ENCODE measurements around the gene ZNF627. TPM values are rescaled to one million over a fixed set of nuclear protein-coding genes. Genes with fewer than 3 reads are reported as not detected.
"Not testable (repeated sequence)": the region's sequence is repeated elsewhere in the genome, so short reads cannot be mapped to it uniquely, and the experiment has no call there.

ZNF627 gene
- polyA plus RNA-seq, 3 donors = 47.8 to 56.1 (median 51.9) TPM

- not testable (repeated sequence) for DNase-seq (ENCODE audit: low read depth in 3 of 3, low spot score in 2 of 3)
Measured at GRCh38 chr19:11573763-11574162, 23.5 kb upstream of the ZNF627 start.

DNA sequence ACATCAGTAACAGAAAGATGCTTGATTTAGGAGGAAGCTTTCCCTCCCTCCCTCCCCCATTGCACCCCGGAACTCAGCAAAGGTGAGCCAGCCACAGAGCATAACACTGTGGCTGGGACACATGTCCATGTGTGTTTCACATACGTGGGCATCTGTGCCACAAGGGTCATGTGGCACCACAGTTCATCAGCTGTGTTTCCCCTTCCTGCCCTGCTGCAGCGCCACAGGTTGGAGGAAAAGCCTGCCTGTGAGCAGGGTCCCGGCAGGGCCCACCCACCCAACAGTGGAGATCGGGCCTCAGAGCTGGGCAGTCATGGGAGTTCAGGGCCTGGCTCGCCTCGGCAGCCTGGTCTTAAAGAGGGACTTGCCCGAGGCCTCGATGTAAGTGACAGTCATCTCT, 22.6 kb upstream of the ZNF627 start:
- DNase-seq (ENCODE audit: low read depth in 3 of 3, low spot score in 2 of 3) = no peak

DNA sequence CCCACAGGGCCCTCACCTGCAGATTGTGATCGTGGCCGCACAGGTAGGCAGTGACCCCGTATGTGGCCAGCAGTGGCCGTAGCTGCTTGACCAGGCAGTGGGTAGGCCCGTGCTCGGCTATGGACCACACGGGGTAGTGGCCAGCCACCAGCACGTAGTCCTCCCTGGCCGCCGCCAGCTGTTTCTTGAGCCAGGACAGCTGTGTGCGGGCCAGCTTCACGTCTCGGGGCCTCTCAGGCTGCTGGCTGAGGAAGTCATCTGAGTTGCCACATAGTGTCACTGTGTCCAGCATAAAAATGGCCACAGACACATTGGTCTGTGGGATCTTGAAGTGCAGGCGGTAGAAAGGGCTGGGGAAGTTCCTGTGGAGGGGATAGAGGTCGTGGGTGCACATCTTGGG, 21.1 kb upstream of the ZNF627 start:
- no peak for DNase-seq (ENCODE audit: low read depth in 3 of 3, low spot score in 2 of 3)

- DNase-seq (ENCODE audit: low read depth in 3 of 3, low spot score in 2 of 3) = no peak
Measured at GRCh38 chr19:11577451-11578257, 19.6 kb upstream of the ZNF627 start, which contains the start of gene ACP5. ACP5 (minus strand) TSS chr19:11577645; CDS start chr19:11577317, 328 bp downstream.

GRCh38 chr19:11578258-11579142, 18.8 kb upstream of the ZNF627 start:
- no peak for DNase-seq (ENCODE audit: low read depth in 3 of 3, low spot score in 2 of 3)

DNA sequence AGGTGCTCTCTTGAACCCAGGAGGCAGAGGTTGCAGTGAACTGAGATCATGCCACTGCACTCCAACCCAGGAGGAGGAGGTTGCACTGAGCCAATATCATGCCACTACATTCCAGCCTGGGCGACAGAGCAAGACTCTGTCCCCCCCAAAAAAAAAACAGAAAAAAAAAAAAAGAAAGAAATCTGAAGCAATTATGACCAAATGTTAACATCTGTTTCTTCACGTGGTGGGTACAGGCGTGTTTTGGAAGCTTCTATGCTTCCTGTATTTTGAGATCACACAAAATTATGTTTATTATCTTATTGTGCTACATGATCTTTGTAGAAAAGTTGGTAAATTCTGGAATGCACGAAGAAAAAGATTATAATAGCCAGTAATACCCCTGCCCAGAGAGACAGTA, 17.2 kb upstream of the ZNF627 start:
- no peak for DNase-seq (ENCODE audit: low read depth in 3 of 3, low spot score in 2 of 3)

GRCh38 chr19:11581740-11582139, 15.5 kb upstream of the ZNF627 start:
- no peak for DNase-seq (ENCODE audit: low read depth in 3 of 3, low spot score in 2 of 3)

DNA sequence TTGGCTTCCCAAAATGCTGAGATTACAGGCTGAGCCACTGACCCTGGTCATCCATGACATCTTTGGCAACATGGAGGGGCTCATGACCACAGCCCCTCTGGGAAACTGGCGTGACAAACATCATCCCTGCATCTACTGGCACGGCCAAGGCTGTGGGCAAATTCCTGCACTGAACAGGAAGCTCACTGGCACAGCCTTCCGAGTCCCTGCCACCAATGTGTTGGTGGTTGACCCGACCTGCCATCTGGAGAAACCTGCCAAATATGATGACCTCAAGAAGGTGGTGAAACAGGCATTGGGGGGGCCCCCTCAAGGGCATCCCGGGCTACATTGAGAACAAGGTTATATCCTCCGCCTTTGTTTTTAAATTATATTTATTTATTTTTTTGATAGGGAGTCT, 11.0 kb upstream of the ZNF627 start:
- no peak for DNase-seq (ENCODE audit: low read depth in 3 of 3, low spot score in 2 of 3)

GRCh38 chr19:11587302-11587974, 9.8 kb upstream of the ZNF627 start:
- no peak for DNase-seq (ENCODE audit: low read depth in 3 of 3, low spot score in 2 of 3)

DNA sequence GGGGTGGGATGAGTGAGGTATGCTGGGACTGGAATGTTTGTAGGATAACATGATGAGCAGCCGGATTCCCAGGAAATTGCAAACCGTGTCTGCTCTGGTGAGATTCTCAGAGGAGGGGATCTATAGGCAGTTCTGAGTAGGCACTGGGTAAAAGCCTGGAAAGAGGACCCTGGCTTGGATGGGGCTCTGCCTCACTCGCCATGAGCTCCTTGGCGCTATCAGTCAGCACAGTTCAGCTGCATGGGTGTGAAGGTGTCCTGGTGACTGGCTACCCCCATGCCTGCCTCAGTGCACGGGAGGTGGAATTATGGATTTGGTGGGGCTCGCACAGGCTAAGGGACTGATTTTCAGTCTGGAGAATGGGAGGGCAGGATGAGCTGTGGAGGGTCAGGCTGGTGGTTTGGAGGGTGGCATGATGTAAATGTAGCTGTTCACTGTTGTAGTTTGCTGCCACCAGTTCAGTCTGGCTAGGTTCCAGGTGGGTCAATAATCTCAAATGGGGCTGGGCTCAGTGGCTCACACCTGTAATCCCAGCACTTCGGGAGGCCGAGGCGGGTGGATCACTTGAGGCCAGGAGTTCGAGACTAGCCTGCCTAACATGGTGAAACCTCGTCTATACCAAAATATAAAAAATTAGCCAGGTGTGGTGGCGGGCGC, 9.2 kb upstream of the ZNF627 start:
- no peak for DNase-seq (ENCODE audit: low read depth in 3 of 3, low spot score in 2 of 3)

- no peak for DNase-seq (ENCODE audit: low read depth in 3 of 3, low spot score in 2 of 3)
Measured at GRCh38 chr19:11594084-11594483, 3.2 kb upstream of the ZNF627 start.

GRCh38 chr19:11596156-11596555, 1.1 kb upstream of the ZNF627 start:
- DNase-seq (ENCODE audit: low read depth in 3 of 3, low spot score in 2 of 3) = no peak

- DNase-seq (ENCODE audit: low read depth in 3 of 3, low spot score in 2 of 3) = no peak
Measured at GRCh38 chr19:11598103-11598483, 810 bp downstream of the ZNF627 start.

- no peak for DNase-seq (ENCODE audit: low read depth in 3 of 3, low spot score in 2 of 3)
Measured at GRCh38 chr19:11598746-11599145, 1.5 kb downstream of the ZNF627 start.

DNA sequence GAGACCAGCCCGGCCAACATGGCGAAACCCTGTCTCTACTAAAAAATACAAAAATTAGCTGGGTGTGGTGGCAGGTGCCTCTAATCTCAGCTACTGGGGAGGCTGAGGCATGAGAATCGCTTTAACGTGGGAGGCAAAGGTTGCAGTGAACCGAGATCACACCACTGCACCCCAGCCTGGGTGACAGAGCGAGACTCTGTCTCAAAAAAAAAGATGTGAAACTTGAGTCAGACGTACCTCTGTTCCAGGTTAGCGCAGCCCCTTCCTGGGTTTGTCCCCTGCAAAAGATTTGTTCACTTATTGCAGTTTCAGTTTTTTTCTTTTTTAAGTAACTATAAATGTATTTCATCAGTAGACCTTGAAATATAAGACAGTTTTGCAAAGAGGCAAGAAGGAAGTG, 2.4 kb downstream of the ZNF627 start:
- DNase-seq (ENCODE audit: low read depth in 3 of 3, low spot score in 2 of 3) = not testable (repeated sequence)

DNA sequence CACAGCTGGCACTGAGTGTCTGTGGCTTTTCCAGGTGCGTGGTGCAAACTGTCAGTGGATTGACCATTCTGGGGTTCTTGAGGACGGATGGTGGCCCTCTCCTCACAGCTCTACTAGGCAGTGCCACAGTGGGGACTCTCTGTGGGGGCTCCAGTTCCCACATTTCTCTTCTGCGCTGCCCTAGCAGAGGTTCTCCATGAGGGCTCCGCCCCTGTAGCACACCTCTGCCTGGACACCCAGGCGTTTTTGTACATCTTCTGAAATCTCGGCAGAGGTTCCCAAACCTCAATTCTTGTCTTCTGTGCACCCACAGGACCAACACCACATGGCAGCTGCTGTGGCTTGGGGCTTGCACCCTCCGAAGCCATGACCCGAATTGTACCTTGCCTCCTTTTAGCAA, 9.2 kb downstream of the ZNF627 start:
- DNase-seq (ENCODE audit: low read depth in 3 of 3, low spot score in 2 of 3) = no peak

GRCh38 chr19:11611730-11612129, 14.4 kb downstream of the ZNF627 start:
- no peak for DNase-seq (ENCODE audit: low read depth in 3 of 3, low spot score in 2 of 3)

- DNase-seq (ENCODE audit: low read depth in 3 of 3, low spot score in 2 of 3) = no peak
Measured at GRCh38 chr19:11612816-11613511, 15.7 kb downstream of the ZNF627 start.

DNA sequence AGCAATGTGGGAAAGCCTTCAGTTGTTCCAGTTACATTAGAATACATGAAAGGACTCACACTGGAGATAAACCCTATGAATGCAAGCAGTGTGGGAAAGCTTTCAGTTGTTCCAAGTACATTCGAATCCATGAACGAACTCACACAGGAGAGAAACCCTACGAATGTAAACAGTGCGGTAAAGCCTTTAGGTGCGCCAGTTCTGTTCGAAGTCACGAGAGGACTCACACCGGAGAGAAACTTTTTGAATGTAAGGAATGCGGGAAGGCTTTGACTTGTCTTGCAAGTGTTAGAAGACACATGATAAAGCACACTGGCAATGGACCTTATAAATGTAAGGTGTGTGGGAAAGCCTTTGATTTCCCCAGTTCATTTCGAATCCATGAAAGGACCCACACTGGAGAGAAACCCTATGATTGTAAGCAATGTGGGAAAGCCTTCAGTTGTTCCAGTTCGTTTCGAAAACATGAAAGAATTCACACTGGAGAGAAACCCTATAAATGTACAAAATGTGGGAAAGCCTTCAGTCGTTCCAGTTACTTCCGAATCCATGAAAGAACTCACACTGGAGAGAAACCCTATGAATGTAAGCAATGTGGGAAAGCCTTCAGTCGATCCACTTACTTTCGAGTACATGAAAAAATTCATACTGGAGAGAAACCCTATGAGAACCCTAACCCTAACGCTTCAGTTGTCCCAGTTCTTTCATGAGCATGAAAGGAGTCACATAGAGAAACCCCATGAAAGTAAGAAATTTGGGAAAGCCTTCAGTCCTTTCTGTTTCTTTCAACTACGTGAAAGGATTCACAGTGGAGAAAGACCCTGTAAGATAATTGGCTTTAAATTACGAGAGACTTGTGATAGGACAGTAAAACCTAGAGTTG, 20.1 kb downstream of the ZNF627 start:
- no peak for DNase-seq (ENCODE audit: low read depth in 3 of 3, low spot score in 2 of 3)

All from right renal cortex interstitium (tissue), 3 donors.